ENCODE results near the gene EFNA1. TPM values are rescaled to one million over a fixed set of nuclear protein-coding genes. Genes with fewer than 3 reads are reported as not detected.

Gene EFNA1
- total RNA-seq, 4 donors from 2014 or later = 88.9 to 198 (median 120) TPM

- H3K4me1 ChIP-seq = no peaks in the 10 kb centered on the region
- H3K4me3 ChIP-seq = no peak overlapping the region
- no peak for DNase-seq (ENCODE audit: low spot score in 2 of 2)
- no peaks in the 10 kb centered on the region for H3K36me3 ChIP-seq
- TF ChIP-seq CTCF (IDR thresholded peaks at IDR 0.05) = no peak
- no peak for TF ChIP-seq POLR2A (IDR thresholded peaks at IDR 0.05)
- TF ChIP-seq POLR2AphosphoS5 (IDR thresholded peaks at IDR 0.05) = no peak
- no peak for TF ChIP-seq EP300 (IDR thresholded peaks at IDR 0.05)
- peaks cover 3% of the 10 kb centered on the region for H3K27me3 ChIP-seq
- WGBS = 70% methylated on average over 7 of the region's 7 CpGs
- no peak overlapping the region for H3K27ac ChIP-seq
- H3K9me3 ChIP-seq = no peaks in the 10 kb centered on the region
Measured at GRCh38 chr1:155105604-155106011, 22.1 kb upstream of the EFNA1 start.

GRCh38 chr1:155106862-155107261 lies 20.8 kb upstream of the EFNA1 start:
- no peak for DNase-seq (ENCODE audit: low spot score in 2 of 2)
- 85% methylated on average over 6 of the region's 6 CpGs for WGBS
- Histone ChIP-seq H3K27ac (no peak overlapping the region), H3K4me1 (no peaks in the 10 kb centered on the region), H3K9me3 (no peaks in the 10 kb centered on the region), H3K36me3 (no peaks in the 10 kb centered on the region), H3K4me3 (no peak overlapping the region), H3K27me3 (peaks cover 3% of the 10 kb centered on the region)
- TF ChIP-seq EP300 (IDR thresholded peaks at IDR 0.05) (no peak), POLR2A (IDR thresholded peaks at IDR 0.05) (no peak), CTCF (IDR thresholded peaks at IDR 0.05) (no peak), POLR2AphosphoS5 (IDR thresholded peaks at IDR 0.05) (no peak)

- no peak for TF ChIP-seq POLR2AphosphoS5 (IDR thresholded peaks at IDR 0.05)
- no peak for TF ChIP-seq EP300 (IDR thresholded peaks at IDR 0.05)
- no peak for TF ChIP-seq CTCF (IDR thresholded peaks at IDR 0.05)
- TF ChIP-seq POLR2A (IDR thresholded peaks at IDR 0.05) = no peak
- H3K27me3 ChIP-seq = peaks cover 3% of the 10 kb centered on the region
- WGBS = 86% methylated on average over 10 of the region's 12 CpGs
- H3K4me3 ChIP-seq = no peak overlapping the region
- H3K4me1 ChIP-seq = no peaks in the 10 kb centered on the region
- no peak for DNase-seq (ENCODE audit: low spot score in 2 of 2)
- no peaks in the 10 kb centered on the region for H3K9me3 ChIP-seq
- no peak overlapping the region for H3K27ac ChIP-seq
- H3K36me3 ChIP-seq = no peaks in the 10 kb centered on the region
Measured at GRCh38 chr1:155107309-155108264, 20.1 kb upstream of the EFNA1 start.

GRCh38 chr1:155108296-155108695 lies 19.4 kb upstream of the EFNA1 start:
- TF ChIP-seq EP300 (IDR thresholded peaks at IDR 0.05) (no peak), POLR2AphosphoS5 (IDR thresholded peaks at IDR 0.05) (no peak), POLR2A (IDR thresholded peaks at IDR 0.05) (no peak), CTCF (IDR thresholded peaks at IDR 0.05) (no peak)
- H3K9me3 ChIP-seq = no peaks in the 10 kb centered on the region
- H3K36me3 ChIP-seq = no peaks in the 10 kb centered on the region
- no peaks in the 10 kb centered on the region for H3K27me3 ChIP-seq
- H3K27ac ChIP-seq = no peak overlapping the region
- WGBS = 72% methylated on average over 5 of the region's 5 CpGs
- H3K4me1 ChIP-seq = no peaks in the 10 kb centered on the region
- no peak for DNase-seq (ENCODE audit: low spot score in 2 of 2)
- H3K4me3 ChIP-seq = no peak overlapping the region

- H3K36me3 ChIP-seq = no peaks in the 10 kb centered on the region
- WGBS = 82% methylated on average over 8 of the region's 8 CpGs
- no peak overlapping the region for H3K4me3 ChIP-seq
Measured at GRCh38 chr1:155110381-155110780, 17.3 kb upstream of the EFNA1 start.

More at GRCh38 chr1:155110381-155110780, 17.3 kb upstream of the EFNA1 start:
- Histone ChIP-seq H3K27me3 (no peaks in the 10 kb centered on the region), H3K4me1 (no peaks in the 10 kb centered on the region), H3K9me3 (no peaks in the 10 kb centered on the region), H3K27ac (no peak overlapping the region)
- TF ChIP-seq EP300 (IDR thresholded peaks at IDR 0.05) = no peak
- TF ChIP-seq POLR2A (IDR thresholded peaks at IDR 0.05) = no peak
- no peak for TF ChIP-seq CTCF (IDR thresholded peaks at IDR 0.05)
- TF ChIP-seq POLR2AphosphoS5 (IDR thresholded peaks at IDR 0.05) = no peak
- DNase-seq (ENCODE audit: low spot score in 2 of 2) = no peak
